Heart left ventricle (tissue), 16 donors: Measurements from ENCODE around the gene DHRS1. TPM values are rescaled to one million over a fixed set of nuclear protein-coding genes. Genes with fewer than 3 reads are reported as not detected.

Experiments
- ATAC-seq, 4 donors: fragments of 200-7000 bp; cut with Tn5 transposase; one replicate each; pipeline ENCODE4 v1.9.1; 2020 to 2022; ENCODE audit warnings: moderate library complexity in 4 of 4, mild to moderate bottlenecking in 3 of 4, moderate number of reproducible peaks in 1 of 4
- DNase-seq, 5 donors: peaks; one replicate each; pipeline ENCODE4 v3.0.0-alpha.2; 2020
- H3K27ac ChIP-seq, 12 donors: fragments of 200-600 bp; sonication (generic) in 4 of 12; one replicate each; pipeline versions ENCODE4 v1.5.0 to v1.8.0; 2016 to 2022; ENCODE audit warnings: mild to moderate bottlenecking in 2 of 12
- H3K27me3 ChIP-seq, 9 donors: fragments of 200-600 bp; sonication (generic) in 2 of 9; one replicate each; pipeline versions ENCODE4 v1.5.1 to v1.8.0; 2016 to 2022; ENCODE audit warnings: mild to moderate bottlenecking in 3 of 9
- H3K36me3 ChIP-seq, 9 donors: fragments of 200-600 bp; sonication (generic) in 2 of 9; one replicate each; pipeline versions ENCODE4 v1.5.0 to v1.8.0; 2018 to 2022; ENCODE audit warnings: mild to moderate bottlenecking in 2 of 9
- H3K4me1 ChIP-seq, 12 donors: fragments of 200-600 bp; sonication (generic) in 4 of 12; one replicate each; pipeline versions ENCODE4 v1.5.0 to v1.8.0; 2016 to 2022; ENCODE audit warnings: mild to moderate bottlenecking in 3 of 12
- H3K4me3 ChIP-seq, 12 donors: fragments of 200-600 bp; sonication (generic) in 4 of 12; one replicate each; pipeline versions ENCODE4 v1.5.0 to v1.8.0; 2017 to 2022; ENCODE audit warnings: mild to moderate bottlenecking in 9 of 12, moderate library complexity in 4 of 12
- H3K9me3 ChIP-seq, 12 donors: fragments of 200-600 bp; sonication (generic) in 4 of 12; one replicate each; pipeline versions ENCODE4 v1.5.0 to v1.8.0; 2016 to 2022; ENCODE audit warnings: mild to moderate bottlenecking in 1 of 12
- CTCF ChIP-seq, 12 donors: fragments of 200-600 bp; sonication (generic) in 4 of 12; IDR thresholded peaks; one replicate each; pipeline versions ENCODE4 v1.5.0 to v1.8.0; 2018 to 2022; ENCODE audit warnings: antibody characterized with exemption in 12 of 12, mild to moderate bottlenecking in 5 of 12
- POLR2A ChIP-seq, 2 donors: fragments of 450-650 bp; IDR thresholded peaks; one replicate each; pipeline ENCODE4 v1.6.1; 2017; ENCODE audit warnings: antibody characterized with exemption in 2 of 2, mild to moderate bottlenecking in 2 of 2, moderate library complexity in 2 of 2
- WGBS, 4 donors: extraction: QIAGEN DNeasy Blood & Tissue Kit in 2 of 4; methylation state at CpG; one replicate each; pipeline versions ENCODE4 v1.1.5 to v1.1.7; 2013 to 2018; 5-methylcytosine and 5-hydroxymethylcytosine counted together
- intact Hi-C, 10 donors: fragments of 100-400 bp; cut with DNase I; formaldehyde crosslinking; loops; one replicate each; pipeline versions ENCODE4 v1.11.1 to v1.14.2; 2022
- polyA plus RNA-seq, 2 donors: library from polyadenylated mRNA; stranded (reverse); fragments of 200-250 nt; gene quantifications; one replicate each; pipeline ENCODE4 v1.2.3, GENCODE V29; 2013
- total RNA-seq, 9 donors: library from RNA; depleted of rRNA in 2 of 9; stranded (reverse); fragments of >200 nt in 2 of 9; fragmentation: NEBNext Ultra II Directional in 3 of 9; extraction: Animal tissue kit (Norgen Biotek cat#: 25700) in 3 of 9; gene quantifications; one replicate each; pipeline versions ENCODE4 v1.1.0 to v1.2.4, GENCODE V29; 2016 to 2023
- donor health status: ischemic (EF 13 %, LVEDD 7.1; RV severe dilation, severe dysfunction).
- donor health status: healthy with polysubstance abuse.
- donor health status: DM: no; HTN: yes; CAD: no.
- donor health status: DM: no; HTN: no; CAD: no.
- donor health status: ischemic (EF 25% LVEDD 6.9; RV normal size, moderate dysfunction).
- donor health status: ischemic (EF 25% LVEDD 5.7; RV mildly dilated, moderate dysfunction).
- donor health status: healthy.
- donor health status: DM: yes; HTN: yes; CAD: no.
- donor health status: ischemic (EF 35%, LVEDD 5.7; RV mildly dilated, moderate dysfunction).
- donor health status: nonischemic (EF 11% LVEDD 7.7; RV severe dilation, severe dysfunction).
- donor health status: DM: yes; HTN: yes; CAD: no.
- donor health status: PGD.
- donor health status: ischemic (EF 29% LVEDD 5.4; RV normal size, mild dysfunction).
- donor health status: nonischemic (EF 23%, LVEDD 6.1; RV moderate dilation, normal function).

The DHRS1 gene
- total and polyA plus RNA-seq, 11 donors, result 5.5 to 18.1 (median 10.7) TPM

- Histone ChIP-seq H3K27ac (peak overlapping the region in 2 of 12 donors; percentile 41 to 87), H3K4me3 (no peak overlapping the region), H3K36me3 (no peaks in the 10 kb centered on the region), H3K4me1 (peaks cover 0 to 93% (median 15%) of the 10 kb centered on the region in 12 donors), H3K27me3 (no peaks in the 10 kb centered on the region), H3K9me3 (no peaks in the 10 kb centered on the region)
- intact Hi-C loops, result no loop called here
- peak in 2 of 4 donors; percentile 21 to 30 for ATAC-seq
- 79 to 83% (median 81%) methylated on average over 10 to 11 of the region's 11 CpGs for WGBS, 4 donors
- peak in 1 of 5 donors; percentile 48 for DNase-seq
- no peak for TF ChIP-seq CTCF (IDR thresholded peaks at IDR 0.05)
- no peak for TF ChIP-seq POLR2A (IDR thresholded peaks at IDR 0.05)
These were observed 21.8 kb downstream of the DHRS1 start for GRCh38 chr14:24277606-24278321.

GRCh38 chr14:24277071-24277470 lies 22.5 kb downstream of the DHRS1 start:
- intact Hi-C loops, result no loop called here
- no peaks in the 10 kb centered on the region for H3K9me3 ChIP-seq
- no peaks in the 10 kb centered on the region for H3K36me3 ChIP-seq
- DNase-seq (no peak), ATAC-seq (no peak)
- no peak for TF ChIP-seq CTCF (IDR thresholded peaks at IDR 0.05)
- TF ChIP-seq POLR2A (IDR thresholded peaks at IDR 0.05), result no peak
- no peaks in the 10 kb centered on the region for H3K27me3 ChIP-seq
- peaks cover 0 to 93% (median 16%) of the 10 kb centered on the region in 12 donors for H3K4me1 ChIP-seq
- peak overlapping the region in 1 of 12 donors; percentile 87 for H3K27ac ChIP-seq
- no peak overlapping the region for H3K4me3 ChIP-seq
- WGBS, 4 donors, result 94 to 96% (median 95%) methylated on average over 6 of the region's 6 CpGs

- H3K4me3 ChIP-seq, result no peak overlapping the region
- peaks cover 0 to 76% (median 15%) of the 10 kb centered on the region in 12 donors for H3K4me1 ChIP-seq
- 48 to 67% (median 58%) methylated on average over 3 of the region's 3 CpGs for WGBS, 4 donors
- no peaks in the 10 kb centered on the region for H3K27me3 ChIP-seq
- DNase-seq (no peak), ATAC-seq (peak in 1 of 4 donors; percentile 9)
- H3K9me3 ChIP-seq, result no peaks in the 10 kb centered on the region
- intact Hi-C loops, result no loop called here
- TF ChIP-seq CTCF (IDR thresholded peaks at IDR 0.05) (no peak), POLR2A (IDR thresholded peaks at IDR 0.05) (no peak)
- peak overlapping the region in 4 of 12 donors; percentile 8 to 97 (median 30) for H3K27ac ChIP-seq
- H3K36me3 ChIP-seq, result peaks cover 0 to 9% (median 3%) of the 10 kb centered on the region in 9 donors
These were observed 25.5 kb downstream of the DHRS1 start for GRCh38 chr14:24274101-24274543.

GRCh38 chr14:24273422-24273998 lies 26.1 kb downstream of the DHRS1 start:
- Histone ChIP-seq H3K9me3 (no peaks in the 10 kb centered on the region), H3K36me3 (peaks cover 0 to 14% (median 6%) of the 10 kb centered on the region in 9 donors), H3K4me3 (no peak overlapping the region), H3K4me1 (peaks cover 0 to 70% (median 12%) of the 10 kb centered on the region in 12 donors), H3K27me3 (no peaks in the 10 kb centered on the region), H3K27ac (peak overlapping the region in 4 of 12 donors; percentile 8 to 97 (median 30))
- intact Hi-C loops, result no loop called here
- WGBS, 4 donors, result 47 to 86% (median 66%) methylated on average over 3 of the region's 3 CpGs
- no peak for TF ChIP-seq CTCF (IDR thresholded peaks at IDR 0.05)
- no peak for TF ChIP-seq POLR2A (IDR thresholded peaks at IDR 0.05)
- DNase-seq, result no peak
- no peak for ATAC-seq
